Parathyroid adenoma (tissue), 2 donors: Measurements from ENCODE around the gene C20orf144.

Experiments used
- H2AFZ ChIP-seq: fragments of 300-600 bp; sonication (generic); one replicate; pipeline ENCODE4 v1.7.0; 2017; ENCODE audit warnings: antibody characterized with exemption, mild to moderate bottlenecking
- H3K27ac ChIP-seq: fragments of 300-600 bp; sonication (generic); one replicate; pipeline ENCODE4 v1.7.0; 2017
- H3K27me3 ChIP-seq: fragments of 300-600 bp; sonication (generic); one replicate; pipeline ENCODE4 v1.7.0; 2017; ENCODE audit warnings: low read length; ENCODE audit not compliant: control insufficient read depth, insufficient read depth
- H3K36me3 ChIP-seq: fragments of 300-600 bp; sonication (generic); one replicate; pipeline ENCODE4 v1.7.0; 2017; ENCODE audit warnings: low read length; ENCODE audit not compliant: control insufficient read depth, insufficient read depth
- H3K4me1 ChIP-seq: fragments of 300-600 bp; sonication (generic); one replicate; pipeline ENCODE4 v1.7.0; 2017; ENCODE audit warnings: control low read depth
- H3K4me2 ChIP-seq: fragments of 300-600 bp; sonication (generic); one replicate; pipeline ENCODE4 v1.7.0; 2017; ENCODE audit warnings: low read length
- H3K4me3 ChIP-seq: fragments of 300-600 bp; sonication (generic); one replicate; pipeline ENCODE4 v1.7.0; 2017; ENCODE audit warnings: low read depth, low read length
- H3K79me2 ChIP-seq: fragments of 300-600 bp; sonication (generic); one replicate; pipeline ENCODE4 v1.7.0; 2017; ENCODE audit warnings: control low read depth
- H3K9ac ChIP-seq: fragments of 300-600 bp; sonication (generic); one replicate; pipeline ENCODE4 v1.7.0; 2017; ENCODE audit warnings: mild to moderate bottlenecking
- H3K9me3 ChIP-seq: fragments of 300-600 bp; sonication (generic); one replicate; pipeline ENCODE4 v1.7.0; 2017; ENCODE audit warnings: low read length; ENCODE audit not compliant: control insufficient read depth
- CTCF ChIP-seq: fragments of 300-600 bp; sonication (generic); IDR thresholded peaks from one replicate; pipeline ENCODE4 v1.7.0; 2017; ENCODE audit warnings: antibody characterized with exemption, mild to moderate bottlenecking
- donor health status: primary hyperparathyroidism.

C20orf144 gene

GRCh38 chr20:33649201-33649681, 12.9 kb upstream of the C20orf144 start:
- H2AFZ ChIP-seq, result no peak overlapping the region
- no peaks in the 10 kb centered on the region for H3K9me3 ChIP-seq
- H3K27me3 ChIP-seq, result no peaks in the 10 kb centered on the region
- peaks cover 9% of the 10 kb centered on the region for H3K4me1 ChIP-seq
- H3K79me2 ChIP-seq, result no peaks in the 10 kb centered on the region
- no peak overlapping the region for H3K27ac ChIP-seq
- no peak overlapping the region for H3K4me2 ChIP-seq
- TF ChIP-seq CTCF, result no peak
- H3K36me3 ChIP-seq, result no peaks in the 10 kb centered on the region
- H3K4me3 ChIP-seq, result no peak overlapping the region
- no peak overlapping the region for H3K9ac ChIP-seq

- Histone ChIP-seq H2AFZ (no peak overlapping the region), H3K4me3 (no peak overlapping the region), H3K27ac (no peak overlapping the region), H3K4me1 (peaks cover 11% of the 10 kb centered on the region), H3K27me3 (no peaks in the 10 kb centered on the region), H3K9ac (no peak overlapping the region), H3K36me3 (no peaks in the 10 kb centered on the region), H3K79me2 (no peaks in the 10 kb centered on the region), H3K4me2 (no peak overlapping the region), H3K9me3 (no peaks in the 10 kb centered on the region)
- TF ChIP-seq CTCF, result no peak
Measured at GRCh38 chr20:33650111-33650752, 11.9 kb upstream of the C20orf144 start.

- H3K36me3 ChIP-seq, result no peaks in the 10 kb centered on the region
- H2AFZ ChIP-seq, result no peak overlapping the region
- no peaks in the 10 kb centered on the region for H3K79me2 ChIP-seq
- H3K9me3 ChIP-seq, result no peaks in the 10 kb centered on the region
- no peak overlapping the region for H3K4me3 ChIP-seq
- H3K9ac ChIP-seq, result no peak overlapping the region
- TF ChIP-seq CTCF, result no peak
- no peaks in the 10 kb centered on the region for H3K27me3 ChIP-seq
- H3K27ac ChIP-seq, result no peak overlapping the region
- H3K4me2 ChIP-seq, result no peak overlapping the region
- H3K4me1 ChIP-seq, result peaks cover 11% of the 10 kb centered on the region
Measured at GRCh38 chr20:33650753-33651561, 11.2 kb upstream of the C20orf144 start.

GRCh38 chr20:33651562-33652048, 10.5 kb upstream of the C20orf144 start:
- Histone ChIP-seq H3K36me3 (no peaks in the 10 kb centered on the region), H3K79me2 (no peaks in the 10 kb centered on the region), H3K27ac (no peak overlapping the region), H3K4me3 (no peak overlapping the region), H3K27me3 (no peaks in the 10 kb centered on the region), H3K9me3 (no peaks in the 10 kb centered on the region), H3K4me1 (peaks cover 11% of the 10 kb centered on the region), H3K4me2 (no peak overlapping the region), H3K9ac (no peak overlapping the region), H2AFZ (no peak overlapping the region)
- no peak for TF ChIP-seq CTCF
